HEK293 (cell line): ENCODE data around the gene SERGEF.

Source experiments
- BCL11A ChIP-seq: fragments of 450-650 bp; formaldehyde crosslinking; IDR thresholded peaks from 2 replicates; pipeline ENCODE4 v1.5.1; 2016; ENCODE audit warnings: low read depth, missing biosample characterization, missing genetic modification characterization
- HOXA7 ChIP-seq: sonication (generic); formaldehyde crosslinking; IDR thresholded peaks from 2 replicates; pipeline ENCODE4 v1.8.1; 2022; ENCODE audit warnings: missing genetic modification reagents, borderline replicate concordance
- PRDM1 ChIP-seq: fragments of 450-650 bp; formaldehyde crosslinking; IDR thresholded peaks from 2 replicates; pipeline ENCODE4; 2016; ENCODE audit warnings: missing biosample characterization, missing genetic modification characterization
- RBAK ChIP-seq: fragments of 450-650 bp; formaldehyde crosslinking; IDR thresholded peaks from 2 replicates; pipeline ENCODE4 v1.5.1; 2016; ENCODE audit warnings: missing biosample characterization, missing genetic modification characterization
- REPIN1 ChIP-seq: fragments of 450-650 bp; formaldehyde crosslinking; IDR thresholded peaks from 2 replicates; pipeline ENCODE4 v1.5.1; 2017; ENCODE audit warnings: missing biosample characterization, missing genetic modification characterization, low read depth
- YY1 ChIP-seq: fragments of 450-650 bp; formaldehyde crosslinking; IDR thresholded peaks from 2 replicates; pipeline ENCODE4 v1.5.1; 2018; ENCODE audit warnings: missing biosample characterization, missing genetic modification characterization
- ZNF175 ChIP-seq: fragments of 450-650 bp; formaldehyde crosslinking; IDR thresholded peaks from 2 replicates; pipeline ENCODE4 v1.5.1; 2016; ENCODE audit warnings: missing biosample characterization, missing genetic modification characterization
- ZNF510 ChIP-seq: fragments of 450-650 bp; formaldehyde crosslinking; IDR thresholded peaks from 2 replicates; pipeline ENCODE4 v1.5.1; 2018; ENCODE audit warnings: mild to moderate bottlenecking, missing genetic modification characterization, missing biosample characterization; ENCODE audit not compliant: insufficient replicate concordance
- ZNF558 ChIP-seq: fragments of 450-650 bp; formaldehyde crosslinking; IDR thresholded peaks from 2 replicates; pipeline ENCODE4 v1.5.1; 2016; ENCODE audit warnings: missing biosample characterization, missing genetic modification characterization
- ZNF843 ChIP-seq: fragments of 450-650 bp; formaldehyde crosslinking; IDR thresholded peaks from 2 replicates; pipeline ENCODE4 v1.5.1; 2016; ENCODE audit warnings: missing biosample characterization, missing genetic modification characterization
- ZSCAN30 ChIP-seq: fragments of 450-650 bp; IDR thresholded peaks from 2 replicates; pipeline ENCODE4 v1.5.1; 2018; ENCODE audit warnings: missing biosample characterization, mild to moderate bottlenecking, missing genetic modification characterization, moderate library complexity
- TF ChIP-seq, protein P1 (sequence below): fragments of 450-650 bp; formaldehyde crosslinking; IDR thresholded peaks from 2 replicates; pipeline ENCODE4 v1.5.0; 2017; ENCODE audit warnings: missing biosample characterization, missing genetic modification characterization, borderline replicate concordance
- TF ChIP-seq, protein P2 (sequence below): fragments of 450-650 bp; formaldehyde crosslinking; IDR thresholded peaks from 2 replicates; pipeline ENCODE4 v1.5.1; 2016; ENCODE audit warnings: missing biosample characterization, missing genetic modification characterization

DNA sequence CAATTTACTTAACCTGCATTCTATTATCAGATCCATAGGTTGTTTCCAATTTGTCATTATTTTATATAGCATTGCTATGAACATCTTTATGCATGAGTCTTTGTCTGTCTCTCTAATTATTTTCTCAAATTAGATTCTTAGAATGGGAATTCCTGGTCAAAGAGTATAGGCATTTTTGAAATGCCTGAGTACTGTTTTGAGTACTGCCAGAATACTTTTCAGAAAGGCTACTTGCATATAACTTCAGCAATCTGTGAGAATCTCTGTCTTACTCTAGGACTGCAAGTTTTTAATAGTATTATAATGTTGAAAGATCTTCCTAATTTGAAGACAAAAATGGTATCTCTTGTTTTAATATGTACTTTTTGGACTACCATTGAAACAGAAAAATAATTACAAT lies 221.7 kb downstream of the SERGEF start:
- TF ChIP-seq RBAK (tag by site-specific recombination) (no peak), ZSCAN30 (tag by site-specific recombination) (no peak), ZNF843 (tag by site-specific recombination) (no peak), BCL11A (tag by site-specific recombination) (no peak), HOXA7 (CRISPR knock-in tag) (no peak), REPIN1 (tag by site-specific recombination) (no peak), PRDM1 (tag by site-specific recombination) (no peak), ZNF558 (tag by site-specific recombination) (no peak), ZNF175 (no peak), YY1 (tag by site-specific recombination) (no peak), ZNF510 (no peak)
- TF ChIP-seq, protein P1, sequence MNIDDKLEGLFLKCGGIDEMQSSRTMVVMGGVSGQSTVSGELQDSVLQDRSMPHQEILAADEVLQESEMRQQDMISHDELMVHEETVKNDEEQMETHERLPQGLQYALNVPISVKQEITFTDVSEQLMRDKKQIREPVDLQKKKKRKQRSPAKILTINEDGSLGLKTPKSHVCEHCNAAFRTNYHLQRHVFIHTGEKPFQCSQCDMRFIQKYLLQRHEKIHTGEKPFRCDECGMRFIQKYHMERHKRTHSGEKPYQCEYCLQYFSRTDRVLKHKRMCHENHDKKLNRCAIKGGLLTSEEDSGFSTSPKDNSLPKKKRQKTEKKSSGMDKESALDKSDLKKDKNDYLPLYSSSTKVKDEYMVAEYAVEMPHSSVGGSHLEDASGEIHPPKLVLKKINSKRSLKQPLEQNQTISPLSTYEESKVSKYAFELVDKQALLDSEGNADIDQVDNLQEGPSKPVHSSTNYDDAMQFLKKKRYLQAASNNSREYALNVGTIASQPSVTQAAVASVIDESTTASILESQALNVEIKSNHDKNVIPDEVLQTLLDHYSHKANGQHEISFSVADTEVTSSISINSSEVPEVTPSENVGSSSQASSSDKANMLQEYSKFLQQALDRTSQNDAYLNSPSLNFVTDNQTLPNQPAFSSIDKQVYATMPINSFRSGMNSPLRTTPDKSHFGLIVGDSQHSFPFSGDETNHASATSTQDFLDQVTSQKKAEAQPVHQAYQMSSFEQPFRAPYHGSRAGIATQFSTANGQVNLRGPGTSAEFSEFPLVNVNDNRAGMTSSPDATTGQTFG: no peak
- TF ChIP-seq, protein P2, sequence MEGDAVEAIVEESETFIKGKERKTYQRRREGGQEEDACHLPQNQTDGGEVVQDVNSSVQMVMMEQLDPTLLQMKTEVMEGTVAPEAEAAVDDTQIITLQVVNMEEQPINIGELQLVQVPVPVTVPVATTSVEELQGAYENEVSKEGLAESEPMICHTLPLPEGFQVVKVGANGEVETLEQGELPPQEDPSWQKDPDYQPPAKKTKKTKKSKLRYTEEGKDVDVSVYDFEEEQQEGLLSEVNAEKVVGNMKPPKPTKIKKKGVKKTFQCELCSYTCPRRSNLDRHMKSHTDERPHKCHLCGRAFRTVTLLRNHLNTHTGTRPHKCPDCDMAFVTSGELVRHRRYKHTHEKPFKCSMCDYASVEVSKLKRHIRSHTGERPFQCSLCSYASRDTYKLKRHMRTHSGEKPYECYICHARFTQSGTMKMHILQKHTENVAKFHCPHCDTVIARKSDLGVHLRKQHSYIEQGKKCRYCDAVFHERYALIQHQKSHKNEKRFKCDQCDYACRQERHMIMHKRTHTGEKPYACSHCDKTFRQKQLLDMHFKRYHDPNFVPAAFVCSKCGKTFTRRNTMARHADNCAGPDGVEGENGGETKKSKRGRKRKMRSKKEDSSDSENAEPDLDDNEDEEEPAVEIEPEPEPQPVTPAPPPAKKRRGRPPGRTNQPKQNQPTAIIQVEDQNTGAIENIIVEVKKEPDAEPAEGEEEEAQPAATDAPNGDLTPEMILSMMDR: no peak
